Activated CD4-positive, alpha-beta T cell treated with anti-CD3 and anti-CD28 coated beads, Interleukin-2, amount 50 U/mL, for 4 hours (primary cell): ENCODE measurements around the gene SLC18A3.

Source experiments
- DNase-seq, 2 experiments: peaks; one replicate each; pipeline ENCODE4 v3.0.0-alpha.2; 2020

Gene SLC18A3

DNA sequence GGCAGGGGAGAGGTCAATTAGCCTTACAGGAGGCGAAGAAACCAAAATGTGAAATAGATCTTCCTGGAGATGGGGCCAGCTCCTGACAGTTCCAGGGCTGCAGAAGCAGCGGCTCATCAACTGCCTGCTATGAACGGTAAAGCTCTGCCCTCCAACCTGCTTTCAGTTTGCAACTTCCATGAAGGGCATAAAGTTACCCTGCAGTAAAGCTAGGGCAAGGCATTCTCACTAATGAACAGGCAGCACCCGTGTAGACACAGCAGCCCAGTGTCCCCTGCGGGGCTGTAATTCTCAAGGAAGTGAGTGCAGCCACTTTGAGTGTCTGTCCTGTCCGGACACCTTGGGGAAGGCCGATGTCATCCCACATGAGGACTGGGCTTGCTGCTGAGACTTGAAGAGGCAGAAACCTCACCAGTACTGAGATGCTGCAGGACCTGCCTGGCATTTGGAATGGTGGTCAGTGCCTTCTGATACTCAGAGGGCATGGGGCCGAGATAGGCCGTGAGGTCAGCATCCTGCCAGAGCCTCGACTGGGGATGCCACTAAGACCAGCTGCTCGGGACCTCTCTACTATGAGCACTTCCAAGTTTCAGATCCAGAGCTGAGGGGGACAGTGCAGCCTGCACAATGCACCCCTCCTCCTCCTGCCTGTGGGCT is 43.3 kb downstream of the SLC18A3 start:
- no peak for DNase-seq

DNA sequence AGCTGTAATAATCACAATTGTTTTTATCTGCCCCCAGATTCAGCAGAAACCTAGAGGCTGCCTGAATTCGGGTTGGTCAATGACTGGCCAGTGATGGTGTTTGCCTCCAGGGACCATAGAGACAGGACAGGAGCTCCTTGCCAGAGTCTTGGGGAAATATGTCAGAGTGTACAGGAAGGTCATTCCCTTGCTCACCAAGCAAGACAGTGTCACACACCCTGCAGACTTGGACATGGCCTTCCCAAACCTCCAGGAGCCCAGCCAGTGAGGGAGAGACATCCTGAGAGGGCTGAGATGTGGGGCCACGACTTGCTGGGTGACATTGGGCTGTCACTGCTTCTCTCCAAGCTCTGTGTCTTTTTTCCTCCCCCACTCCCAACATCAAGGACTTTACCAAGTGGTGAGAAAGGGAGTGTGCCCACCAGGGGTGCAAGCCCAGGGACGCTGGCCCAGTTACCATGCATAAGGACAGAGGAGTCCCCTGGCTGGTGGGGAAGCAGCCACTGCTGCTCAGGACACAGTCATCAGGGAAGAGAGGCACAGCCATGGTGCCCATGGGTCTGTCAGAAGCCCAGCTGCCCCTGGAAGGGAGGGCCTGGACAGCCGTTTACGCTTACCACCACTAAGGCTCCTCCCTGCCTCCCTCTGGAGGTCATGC is 44.1 kb downstream of the SLC18A3 start:
- no peak for DNase-seq

DNA sequence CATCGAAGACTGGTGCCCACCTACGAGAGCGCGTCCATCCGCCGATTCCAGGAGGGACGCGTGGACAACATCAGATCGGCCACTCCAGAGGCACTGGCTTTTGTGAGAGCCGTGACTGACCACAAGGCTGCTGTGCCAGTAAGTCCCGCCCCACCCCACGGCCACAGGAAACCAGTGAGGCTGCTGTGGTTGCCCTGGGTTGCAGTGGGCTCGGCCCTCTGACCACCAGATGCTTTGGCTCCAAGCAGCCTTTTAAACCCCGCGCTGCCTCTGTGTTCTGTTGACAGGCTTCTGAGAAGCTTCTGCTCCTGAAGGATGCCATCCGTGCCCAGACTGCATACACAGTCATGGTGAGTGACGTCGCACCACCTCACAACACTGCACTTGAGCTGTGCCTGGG is 45.0 kb downstream of the SLC18A3 start:
- DNase-seq = no peak

DNA sequence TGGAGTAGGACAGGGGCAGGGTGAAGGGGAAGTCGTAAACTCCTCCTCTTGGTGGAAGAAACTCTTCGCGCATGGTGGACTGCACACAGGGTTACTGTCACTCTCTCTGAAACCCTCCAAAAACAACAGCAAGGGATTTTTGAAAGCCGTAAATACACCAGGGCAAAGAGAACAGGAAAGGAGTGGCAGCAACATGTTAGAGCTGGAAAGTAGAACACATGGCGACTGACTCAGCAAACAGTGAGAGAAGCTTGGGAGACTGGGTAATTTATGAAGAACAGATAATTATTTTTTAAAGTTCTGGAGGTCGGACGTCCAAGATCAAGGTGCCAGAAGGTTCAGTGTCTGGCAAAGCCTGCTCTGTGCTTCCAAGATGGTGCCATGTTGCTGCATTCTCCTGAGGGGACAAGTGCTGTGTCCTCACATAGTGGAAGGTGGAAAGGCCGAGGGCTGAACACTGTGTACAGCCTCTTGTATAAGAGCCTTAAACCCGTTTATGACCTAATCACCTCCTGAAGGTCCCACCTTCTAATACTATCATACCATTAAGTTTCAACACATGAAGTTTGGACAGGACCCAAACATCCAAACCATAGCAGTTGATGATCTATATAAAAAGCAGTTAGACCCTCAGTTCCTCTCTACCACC is 46.9 kb downstream of the SLC18A3 start:
- no peak for DNase-seq

DNA sequence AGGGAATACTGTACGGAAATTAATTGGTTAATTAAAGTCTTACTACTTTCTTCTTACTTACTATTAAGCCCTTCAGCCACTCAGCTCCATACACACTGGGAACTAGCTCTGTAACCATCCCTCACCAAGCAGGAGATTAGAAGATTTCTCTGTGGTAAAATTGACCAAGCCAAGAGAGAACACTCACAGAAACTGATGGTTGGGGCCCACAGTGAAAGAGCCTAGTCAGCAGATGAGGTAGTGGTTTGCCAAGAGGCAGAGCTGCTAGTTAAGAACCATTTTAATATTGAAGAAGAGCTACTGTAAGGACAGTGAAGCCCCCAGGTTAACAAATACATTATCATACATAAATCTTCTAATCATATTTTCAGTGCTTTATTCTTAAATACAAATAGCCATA is 47.5 kb downstream of the SLC18A3 start:
- DNase-seq = no peak

DNA sequence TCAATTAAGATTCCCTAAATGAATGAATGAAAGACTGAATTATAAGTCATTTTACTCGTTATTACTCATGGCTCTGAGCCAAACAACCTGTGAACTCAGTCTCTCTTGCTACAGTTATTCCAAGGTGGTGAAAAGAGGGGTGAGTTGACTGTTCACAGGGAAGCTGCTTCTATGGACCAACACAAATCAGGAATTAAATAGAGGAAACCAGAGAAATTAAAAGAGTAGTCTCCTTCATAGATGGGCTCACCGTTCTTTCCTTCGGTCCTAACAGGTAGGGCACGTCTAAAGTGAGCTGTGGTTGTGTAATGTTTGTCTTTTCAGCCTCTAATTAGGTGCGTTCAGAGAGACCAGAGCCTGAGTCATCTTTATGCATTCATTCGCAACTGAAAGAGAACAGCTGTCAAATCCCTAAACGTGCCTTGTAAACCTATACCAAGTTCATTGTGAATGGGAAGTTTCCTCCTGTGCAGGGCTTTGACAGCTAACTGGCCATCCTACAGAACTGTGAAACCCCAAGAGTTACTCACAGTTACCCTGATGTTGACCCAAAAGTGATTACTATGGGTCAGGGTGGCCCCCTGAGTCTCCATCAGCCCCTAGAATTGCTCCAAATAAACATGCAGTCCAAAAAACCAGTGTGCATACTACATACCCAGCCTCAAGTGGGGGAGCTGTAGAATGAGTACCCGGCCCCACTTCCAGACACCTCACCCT is 51.2 kb downstream of the SLC18A3 start:
- no peak for DNase-seq
